ENCODE results near the gene FUT3. TPM values are rescaled to one million over a fixed set of nuclear protein-coding genes. Genes with fewer than 3 reads are reported as not detected.

The FUT3 gene
- total and polyA plus RNA-seq, 9 of the 15 experiments (the other 6 are each of a cell fraction or from before 2014, with no cell fraction given), result 0.09 TPM; not detected in 8

- TF ChIP-seq FOXK2 (conservative IDR thresholded peaks at IDR 0.05 in 1 of 2, IDR thresholded peaks at IDR 0.05 in 1 of 2; ENCODE audit: low read depth in 2 of 2) (no peak), ZNF778 (CRISPR knock-in tag; IDR thresholded peaks at IDR 0.05) (no peak), ZNF780A (CRISPR knock-in tag; IDR thresholded peaks at IDR 0.05) (no peak), RB1 (IDR thresholded peaks at IDR 0.05; ENCODE audit: low read depth) (peak; percentile 69; the same call in 1 of the 2 replicates), PCBP2 (IDR thresholded peaks at IDR 0.05; ENCODE audit: low read depth, low read length, poor library complexity, severe bottlenecking) (no peak), ZNF165 (CRISPR knock-in tag; IDR thresholded peaks at IDR 0.05; ENCODE audit: borderline replicate concordance) (no peak), CBX8 (IDR thresholded peaks at IDR 0.05; ENCODE audit: borderline replicate concordance, extremely low read depth, low read depth, low read length, poor library complexity, severe bottlenecking) (no peak), SP1 (CRISPR knock-in tag; IDR thresholded peaks at IDR 0.05) (peak; percentile 84), CREB1 (IDR thresholded peaks at IDR 0.05) (peak; percentile 85), CREB1 (CRISPR knock-in tag; IDR thresholded peaks at IDR 0.05) (peak; percentile 80), ZBTB49 (CRISPR knock-in tag; IDR thresholded peaks at IDR 0.05; ENCODE audit: borderline replicate concordance) (no peak), HINFP (tag; conservative IDR thresholded peaks at IDR 0.05; ENCODE audit: low read depth) (no peak), SMARCB1 (IDR thresholded peaks at IDR 0.05; ENCODE audit: insufficient read length, low read depth) (no peak), MAFK (IDR thresholded peaks at IDR 0.05; ENCODE audit: low read length) (0 out of 2 replicates have a peak, but pooled peaks have one; percentile 9), MAFF (IDR thresholded peaks at IDR 0.05; ENCODE audit: low read length) (peak; percentile 68; the same call in 1 of the 2 replicates), POLR2H (tag; IDR thresholded peaks at IDR 0.05; ENCODE audit: low read depth) (peak; percentile 97), CBX1 (IDR thresholded peaks at IDR 0.05; ENCODE audit: low read depth) (peak; percentile 91), GATAD2A (IDR thresholded peaks at IDR 0.05) (peak; percentile 82; the same call in 1 of the 2 replicates), TGIF2 (CRISPR knock-in tag; IDR thresholded peaks at IDR 0.05) (no peak; the same call in 1 of the 2 replicates), ELF4 (CRISPR knock-in tag; IDR thresholded peaks at IDR 0.05) (peak; percentile 96), ZFP36 (IDR thresholded peaks at IDR 0.05; ENCODE audit: low read depth, low read length, partially characterized antibody) (no peak), POLR3A (IDR thresholded peaks at IDR 0.05; ENCODE audit: borderline replicate concordance, extremely low read depth, insufficient read depth, insufficient read length) (no peak), NBN (IDR thresholded peaks at IDR 0.05; ENCODE audit: low read depth) (peak; percentile 77), POU5F1 (IDR thresholded peaks at IDR 0.05; ENCODE audit: borderline replicate concordance, low read depth, low read length, partially characterized antibody) (no peak), MEF2D (tag; conservative IDR thresholded peaks at IDR 0.05; ENCODE audit: low read depth) (0 out of 2 replicates have a peak, but pooled peaks have one; percentile 24)
Measured at GRCh38 chr19:5827891-5828660, 23.2 kb downstream of the FUT3 start (continued).

All from K562 (cell line).